Activated CD4-positive, alpha-beta T cell treated with anti-CD3 and anti-CD28 coated beads, Interleukin-2, Interleukin-6, amounts not matched to agents 100 ng/mL and 50 ng/mL, durations not matched to agents 16 hours and 8 hours (primary cell): ENCODE measurements around the gene GPR35.
A peak's percentile ranks its signal among the peaks of the same experiment; 100 is the strongest.

Source experiments
- DNase-seq: peaks from one replicate; pipeline ENCODE4 v3.0.0-alpha.2; 2020

The GPR35 gene

GRCh38 chr2:240624011-240624949, 1.0 kb upstream of the GPR35 start:
- no peak for DNase-seq

- peak; percentile 36 for DNase-seq
Measured at GRCh38 chr2:240626531-240627300, 1.4 kb downstream of the GPR35 start.

- no peak for DNase-seq
Measured at GRCh38 chr2:240627736-240628506, 2.6 kb downstream of the GPR35 start.

GRCh38 chr2:240628507-240628807, 3.2 kb downstream of the GPR35 start:
- DNase-seq = no peak

GRCh38 chr2:240628808-240629618, 3.7 kb downstream of the GPR35 start:
- no peak for DNase-seq

GRCh38 chr2:240629619-240629967, 4.3 kb downstream of the GPR35 start:
- DNase-seq = no peak

- no peak for DNase-seq
Measured at GRCh38 chr2:240629968-240630770, 4.9 kb downstream of the GPR35 start.

GRCh38 chr2:240630771-240631547, 5.7 kb downstream of the GPR35 start:
- no peak for DNase-seq

- DNase-seq = no peak
Measured at GRCh38 chr2:240631548-240632305, 6.4 kb downstream of the GPR35 start.

GRCh38 chr2:240632306-240632721, 7.0 kb downstream of the GPR35 start:
- no peak for DNase-seq

- no peak for DNase-seq
Measured at GRCh38 chr2:240635121-240635997, 10.1 kb downstream of the GPR35 start.

GRCh38 chr2:240635998-240636547, 10.8 kb downstream of the GPR35 start:
- no peak for DNase-seq

- DNase-seq = no peak
Measured at GRCh38 chr2:240636563-240637115, 11.4 kb downstream of the GPR35 start.

GRCh38 chr2:240637116-240637900, 12.0 kb downstream of the GPR35 start:
- DNase-seq = no peak

GRCh38 chr2:240637901-240638345, 12.6 kb downstream of the GPR35 start:
- no peak for DNase-seq

- DNase-seq = no peak
Measured at GRCh38 chr2:240638512-240639160, 13.4 kb downstream of the GPR35 start.

GRCh38 chr2:240639566-240639965, 14.3 kb downstream of the GPR35 start:
- no peak for DNase-seq
